K562 (cell line): ENCODE data around the gene NXN.

Experiments
- BDP1 ChIP-seq: IDR thresholded peaks from 3 replicates; pipeline ENCODE4 v1.6.1; 2011; ENCODE audit not compliant: insufficient read length, insufficient read depth
- POLR2AphosphoS5 ChIP-seq: IDR thresholded peaks from 2 replicates; pipeline ENCODE4 v1.6.1; 2011; ENCODE audit warnings: mild to moderate bottlenecking, low read depth, low read length, moderate library complexity; ENCODE audit not compliant: control insufficient read depth, insufficient read depth
- SRSF9 ChIP-seq: fragments of 200-400 bp; formaldehyde crosslinking; IDR thresholded peaks from 2 replicates; pipeline ENCODE4 v1.6.1; 2017; ENCODE audit warnings: low read depth, low read length, borderline replicate concordance
- TF ChIP-seq, protein P1 (sequence below), 2 experiments: fragments of 150-350 bp in 1 of 2; IDR thresholded peaks; 2 replicates each; pipeline ENCODE4 v1.6.1; 2012 to 2016; ENCODE audit warnings: low read depth in 2 of 2, low read length in 2 of 2, mild to moderate bottlenecking in 1 of 2, moderate library complexity in 1 of 2
- TF ChIP-seq, protein P2 (sequence below): IDR thresholded peaks from 2 replicates; pipeline ENCODE4 v1.6.1; 2016; ENCODE audit warnings: missing genetic modification characterization, missing compliant biosample characterization

- TF ChIP-seq BDP1 (no peak), SRSF9 (no peak), POLR2AphosphoS5 (no peak)
- TF ChIP-seq, protein P1, sequence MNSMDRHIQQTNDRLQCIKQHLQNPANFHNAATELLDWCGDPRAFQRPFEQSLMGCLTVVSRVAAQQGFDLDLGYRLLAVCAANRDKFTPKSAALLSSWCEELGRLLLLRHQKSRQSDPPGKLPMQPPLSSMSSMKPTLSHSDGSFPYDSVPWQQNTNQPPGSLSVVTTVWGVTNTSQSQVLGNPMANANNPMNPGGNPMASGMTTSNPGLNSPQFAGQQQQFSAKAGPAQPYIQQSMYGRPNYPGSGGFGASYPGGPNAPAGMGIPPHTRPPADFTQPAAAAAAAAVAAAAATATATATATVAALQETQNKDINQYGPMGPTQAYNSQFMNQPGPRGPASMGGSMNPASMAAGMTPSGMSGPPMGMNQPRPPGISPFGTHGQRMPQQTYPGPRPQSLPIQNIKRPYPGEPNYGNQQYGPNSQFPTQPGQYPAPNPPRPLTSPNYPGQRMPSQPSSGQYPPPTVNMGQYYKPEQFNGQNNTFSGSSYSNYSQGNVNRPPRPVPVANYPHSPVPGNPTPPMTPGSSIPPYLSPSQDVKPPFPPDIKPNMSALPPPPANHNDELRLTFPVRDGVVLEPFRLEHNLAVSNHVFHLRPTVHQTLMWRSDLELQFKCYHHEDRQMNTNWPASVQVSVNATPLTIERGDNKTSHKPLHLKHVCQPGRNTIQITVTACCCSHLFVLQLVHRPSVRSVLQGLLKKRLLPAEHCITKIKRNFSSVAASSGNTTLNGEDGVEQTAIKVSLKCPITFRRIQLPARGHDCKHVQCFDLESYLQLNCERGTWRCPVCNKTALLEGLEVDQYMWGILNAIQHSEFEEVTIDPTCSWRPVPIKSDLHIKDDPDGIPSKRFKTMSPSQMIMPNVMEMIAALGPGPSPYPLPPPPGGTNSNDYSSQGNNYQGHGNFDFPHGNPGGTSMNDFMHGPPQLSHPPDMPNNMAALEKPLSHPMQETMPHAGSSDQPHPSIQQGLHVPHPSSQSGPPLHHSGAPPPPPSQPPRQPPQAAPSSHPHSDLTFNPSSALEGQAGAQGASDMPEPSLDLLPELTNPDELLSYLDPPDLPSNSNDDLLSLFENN (IDR thresholded peaks at IDR 0.05; ENCODE audit: low read depth in 2 of 2, low read length in 2 of 2), result no peak
- TF ChIP-seq, protein P2, sequence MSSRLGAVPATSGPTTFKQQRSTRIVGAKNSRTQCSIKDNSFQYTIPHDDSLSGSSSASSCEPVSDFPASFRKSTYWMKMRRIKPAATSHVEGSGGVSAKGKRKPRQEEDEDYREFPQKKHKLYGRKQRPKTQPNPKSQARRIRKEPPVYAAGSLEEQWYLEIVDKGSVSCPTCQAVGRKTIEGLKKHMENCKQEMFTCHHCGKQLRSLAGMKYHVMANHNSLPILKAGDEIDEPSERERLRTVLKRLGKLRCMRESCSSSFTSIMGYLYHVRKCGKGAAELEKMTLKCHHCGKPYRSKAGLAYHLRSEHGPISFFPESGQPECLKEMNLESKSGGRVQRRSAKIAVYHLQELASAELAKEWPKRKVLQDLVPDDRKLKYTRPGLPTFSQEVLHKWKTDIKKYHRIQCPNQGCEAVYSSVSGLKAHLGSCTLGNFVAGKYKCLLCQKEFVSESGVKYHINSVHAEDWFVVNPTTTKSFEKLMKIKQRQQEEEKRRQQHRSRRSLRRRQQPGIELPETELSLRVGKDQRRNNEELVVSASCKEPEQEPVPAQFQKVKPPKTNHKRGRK (tag), result no peak
Measured at GRCh38 chr17:859061-859823, 120.3 kb downstream of the NXN start.
